Skin epidermis (tissue), 12 donors: Measurements from ENCODE around the gene HNRNPA3.
"Not testable (repeated sequence)": the region's sequence is repeated elsewhere in the genome, so short reads cannot be mapped to it uniquely, and the experiment has no call there.

Experiments
- H3K27ac ChIP-seq, 21 experiments: fragments of 200-600 bp; sonication (generic) in 11 of 21; one replicate each; pipeline ENCODE4 v1.5.0; 2020; ENCODE audit warnings: mild to moderate bottlenecking in 3 of 21, inconsistent platforms in 2 of 21, moderate library complexity in 2 of 21
- H3K4me3 ChIP-seq, 7 experiments: fragments of 200-600 bp; sonication (generic) in 2 of 7; one replicate each; pipeline ENCODE4 v1.5.0; 2020; ENCODE audit warnings: inconsistent platforms in 2 of 7, mild to moderate bottlenecking in 2 of 7, moderate library complexity in 1 of 7

Gene HNRNPA3

GRCh38 chr2:177265824-177266817 lies 53.5 kb downstream of the HNRNPA3 start:
- Histone ChIP-seq H3K4me3 (peak overlapping the region in 5 of 7 experiments; percentile 66 to 98 (median 74)), H3K27ac (peak overlapping the region in 20 of 21 experiments; percentile 94 to 100 (median 99))

- H3K27ac ChIP-seq, result peak overlapping the region in 16 of 21 experiments; percentile 31 to 100 (median 81)
These were observed 54.4 kb downstream of the HNRNPA3 start for GRCh38 chr2:177266955-177267354.

GRCh38 chr2:177268187-177268871 lies 55.7 kb downstream of the HNRNPA3 start:
- H3K27ac ChIP-seq, result peak overlapping the region in 6 of 21 experiments; percentile 8 to 100 (median 96)

More at GRCh38 chr2:177266955-177267354, 54.4 kb downstream of the HNRNPA3 start:
- not testable (repeated sequence) for H3K4me3 ChIP-seq

GRCh38 chr2:177268901-177269300 lies 56.3 kb downstream of the HNRNPA3 start:
- H3K4me3 ChIP-seq, result no peak overlapping the region
- peak overlapping the region in 3 of 21 experiments; percentile 8 to 15 (median 10) for H3K27ac ChIP-seq

More at GRCh38 chr2:177268187-177268871, 55.7 kb downstream of the HNRNPA3 start:
- no peak overlapping the region for H3K4me3 ChIP-seq

- H3K27ac ChIP-seq, result peak overlapping the region in 1 of 21 experiments; percentile 7
- H3K4me3 ChIP-seq, result no peak overlapping the region
These were observed 57.9 kb downstream of the HNRNPA3 start for GRCh38 chr2:177270531-177270930.

GRCh38 chr2:177271981-177272666 lies 59.5 kb downstream of the HNRNPA3 start:
- Histone ChIP-seq H3K4me3 (no peak overlapping the region), H3K27ac (no peak overlapping the region)

- Histone ChIP-seq H3K27ac (peak overlapping the region in 3 of 21 experiments; percentile 27 to 69 (median 62)), H3K4me3 (no peak overlapping the region)
These were observed 60.2 kb downstream of the HNRNPA3 start for GRCh38 chr2:177272765-177273164.

- no peak overlapping the region for H3K4me3 ChIP-seq
These were observed 60.8 kb downstream of the HNRNPA3 start for GRCh38 chr2:177273408-177273807.

More at GRCh38 chr2:177273408-177273807, 60.8 kb downstream of the HNRNPA3 start:
- H3K27ac ChIP-seq, result peak overlapping the region in 5 of 21 experiments; percentile 18 to 69 (median 49)
